HepG2 (cell line): Measurements from ENCODE around the gene DND1. TPM values are rescaled to one million over a fixed set of nuclear protein-coding genes. Genes with fewer than 3 reads are reported as not detected.

Experiments used
- AKNA ChIP-seq: sonication (generic); formaldehyde crosslinking; IDR thresholded peaks from 2 replicates; pipeline ENCODE4 v1.4.0; 2020; ENCODE audit warnings: missing genetic modification reagents, borderline replicate concordance
- CEBPG ChIP-seq: IDR thresholded peaks from 2 replicates; pipeline ENCODE4 v1.6.1; 2016
- CERS6 ChIP-seq: sonication (generic); formaldehyde crosslinking; IDR thresholded peaks from 2 replicates; pipeline ENCODE4 v1.5.0; 2020; ENCODE audit warnings: missing genetic modification reagents
- FOXA1 ChIP-seq, 2 experiments: fragments of 450-650 bp in 1 of 2; sonication (generic) in 1 of 2; formaldehyde crosslinking in 1 of 2; IDR thresholded peaks; 2 replicates each; pipeline versions ENCODE4 v1.4.0 to v1.6.1; 2016 to 2020; ENCODE audit warnings: missing genetic modification reagents in 1 of 2
- FOXA3 ChIP-seq: IDR thresholded peaks from 2 replicates; pipeline ENCODE4 v1.6.1; 2016; ENCODE audit warnings: missing genetic modification reagents, missing compliant biosample characterization
- GATAD1 ChIP-seq: IDR thresholded peaks from 2 replicates; pipeline ENCODE4 v1.6.1; 2016; ENCODE audit warnings: missing genetic modification reagents, missing compliant biosample characterization
- GFI1 ChIP-seq: sonication (generic); formaldehyde crosslinking; IDR thresholded peaks from 2 replicates; pipeline ENCODE4 v1.5.0; 2020; ENCODE audit warnings: missing genetic modification reagents, mild to moderate bottlenecking, borderline replicate concordance
- HOXA9 ChIP-seq: sonication (generic); formaldehyde crosslinking; IDR thresholded peaks from 2 replicates; pipeline ENCODE4 v1.8.1; 2022; ENCODE audit warnings: missing genetic modification reagents, mild to moderate bottlenecking, moderate library complexity, borderline replicate concordance
- KDM3A ChIP-seq: IDR thresholded peaks from 2 replicates; pipeline ENCODE4 v1.6.1; 2018; ENCODE audit warnings: low read depth, missing compliant biosample characterization
- MTF1 ChIP-seq: sonication (generic); formaldehyde crosslinking; IDR thresholded peaks from 2 replicates; pipeline ENCODE4 v1.5.0; 2020; ENCODE audit warnings: missing genetic modification reagents
- NRL ChIP-seq: sonication (generic); formaldehyde crosslinking; IDR thresholded peaks from 2 replicates; pipeline ENCODE4 v1.5.0; 2020; ENCODE audit warnings: missing genetic modification reagents, mild to moderate bottlenecking, moderate library complexity, borderline replicate concordance
- ONECUT2 ChIP-seq: sonication (generic); formaldehyde crosslinking; IDR thresholded peaks from 2 replicates; pipeline ENCODE4 v1.4.0; 2020; ENCODE audit warnings: missing genetic modification reagents
- SNAPC2 ChIP-seq: sonication (generic); formaldehyde crosslinking; IDR thresholded peaks from 2 replicates; pipeline ENCODE4 v1.8.1; 2022; ENCODE audit warnings: mild to moderate bottlenecking, missing genetic modification reagents
- TERF1 ChIP-seq: sonication (generic); formaldehyde crosslinking; IDR thresholded peaks from 2 replicates; pipeline ENCODE4 v1.8.0; 2022; ENCODE audit warnings: mild to moderate bottlenecking, missing genetic modification reagents, moderate library complexity
- TMF1 ChIP-seq: sonication (generic); formaldehyde crosslinking; IDR thresholded peaks from 2 replicates; pipeline ENCODE4 v1.8.1; 2022; ENCODE audit warnings: low read depth, missing genetic modification reagents
- ZNF10 ChIP-seq: sonication (generic); formaldehyde crosslinking; IDR thresholded peaks from 2 replicates; pipeline ENCODE4 v1.4.0; 2020; ENCODE audit warnings: mild to moderate bottlenecking, low read depth, missing genetic modification reagents, borderline replicate concordance
- ZNF143 ChIP-seq: sonication (generic); formaldehyde crosslinking; IDR thresholded peaks from 2 replicates; pipeline ENCODE4 v1.4.0; 2020; ENCODE audit warnings: missing genetic modification reagents
- ZNF567 ChIP-seq: sonication (generic); formaldehyde crosslinking; IDR thresholded peaks from 2 replicates; pipeline ENCODE4 v1.8.1; 2023; ENCODE audit warnings: mild to moderate bottlenecking, missing genetic modification reagents, borderline replicate concordance
- ZNF75D ChIP-seq: sonication (generic); formaldehyde crosslinking; IDR thresholded peaks from 2 replicates; pipeline ENCODE4 v1.8.1; 2023; ENCODE audit warnings: missing genetic modification reagents, mild to moderate bottlenecking, borderline replicate concordance
- ZNF878 ChIP-seq: sonication (generic); formaldehyde crosslinking; IDR thresholded peaks from 2 replicates; pipeline ENCODE4 v1.8.1; 2023; ENCODE audit warnings: mild to moderate bottlenecking, missing genetic modification reagents, moderate library complexity
- ZUFSP ChIP-seq: sonication (generic); formaldehyde crosslinking; IDR thresholded peaks from 2 replicates; pipeline ENCODE4 v1.9.0; 2021; ENCODE audit warnings: missing genetic modification reagents, mild to moderate bottlenecking, borderline replicate concordance
- polyA plus RNA-seq, 8 experiments: library from polyadenylated mRNA; depleted of rRNA in 3 of 8; stranded (reverse) in 7 of 8; unstranded in 1 of 8; fragments of >200 nt; fragmentation: Illumina TruSeq in 4 of 8; extraction: Trizol in 4 of 8; gene quantifications; 2 replicates each; pipeline versions ENCODE4 v1.2.1 to v1.2.3, GENCODE V29; 2011 to 2016; ENCODE audit warnings: low read depth in 4 of 8, missing spikeins in 1 of 8, mixed read lengths in 1 of 8; ENCODE audit not compliant: insufficient read depth in 1 of 8
- total RNA-seq, 5 experiments: library from RNA; depleted of rRNA; stranded (reverse); fragments of >200 nt; fragmentation: Illumina TruSeq; extraction: Trizol; gene quantifications; 2 replicates each; pipeline ENCODE4 v1.2.3, GENCODE V29; 2016; ENCODE audit warnings: low read depth in 1 of 5

The DND1 gene
- total and polyA plus RNA-seq, 2 of the 13 experiments (the other 11 are each of a cell fraction or from before 2014, with no cell fraction given): 0.48 to 0.55 TPM

- TF ChIP-seq AKNA (CRISPR knock-in tag): no peak
- no peak for TF ChIP-seq TERF1 (CRISPR knock-in tag)
- peak; percentile 96 for TF ChIP-seq NRL (CRISPR knock-in tag)
- no peak for TF ChIP-seq FOXA1 (IDR thresholded peaks at IDR 0.05)
- TF ChIP-seq FOXA1 (CRISPR knock-in tag; IDR thresholded peaks at IDR 0.05): peak; percentile 79
- TF ChIP-seq HOXA9 (CRISPR knock-in tag): no peak
- no peak for TF ChIP-seq GFI1
- peak; percentile 90 for TF ChIP-seq CEBPG (CRISPR knock-in tag)
- peak; percentile 80; the same call in 1 of the 2 replicates for TF ChIP-seq ONECUT2
- no peak for TF ChIP-seq TMF1 (CRISPR knock-in tag)
- TF ChIP-seq ZNF567 (CRISPR knock-in tag): no peak
- TF ChIP-seq MTF1 (CRISPR knock-in tag): no peak
- peak; percentile 64; the same call in 1 of the 2 replicates for TF ChIP-seq ZNF878 (CRISPR knock-in tag)
- no peak for TF ChIP-seq SNAPC2 (CRISPR knock-in tag)
- no peak for TF ChIP-seq ZNF75D (CRISPR knock-in tag)
- TF ChIP-seq CERS6 (CRISPR knock-in tag): no peak
- TF ChIP-seq ZNF10 (CRISPR knock-in tag): no peak
- peak; percentile 53; the same call in 1 of the 2 replicates for TF ChIP-seq ZNF143 (CRISPR knock-in tag)
- TF ChIP-seq ZUFSP (CRISPR knock-in tag): no peak
- TF ChIP-seq GATAD1 (CRISPR knock-in tag): peak; percentile 72
- peak; percentile 27; the same call in 1 of the 2 replicates for TF ChIP-seq KDM3A
- TF ChIP-seq FOXA3 (CRISPR knock-in tag): peak; percentile 88
These were observed 34.0 kb downstream of the DND1 start, which contains the start of gene TMCO6 (continued) for GRCh38 chr5:140639148-140639981.
